DOHH2 (cell line): ENCODE results near the gene FBXO36.

Source experiments
- CTCF ChIP-seq: fragments of 200-600 bp; sonication (generic); IDR thresholded peaks from one replicate; pipeline ENCODE4 v1.5.1; 2014; ENCODE audit warnings: antibody characterized with exemption, mild to moderate bottlenecking, low read depth, low read length; ENCODE audit not compliant: poor library complexity, severe bottlenecking
- EZH2phosphoT487 ChIP-seq: fragments of 200-600 bp; sonication (generic); IDR thresholded peaks from 2 replicates; pipeline ENCODE4 v1.6.1; 2017; ENCODE audit warnings: borderline replicate concordance, mild to moderate bottlenecking, antibody characterized with exemption, low read length, moderate library complexity, mixed read lengths

- TF ChIP-seq CTCF (no peak), EZH2phosphoT487 (no peak)
These were observed 8.1 kb upstream of the FBXO36 start for GRCh38 chr2:229914171-229914570.
